ENCODE results near the gene CPEB1. TPM values are rescaled to one million over a fixed set of nuclear protein-coding genes. Genes with fewer than 3 reads are reported as not detected.

The CPEB1 gene
- total and polyA plus RNA-seq, 4 donors, result 0.42 to 4.0 (median 2.3) TPM

- Histone ChIP-seq H3K4me1 (ENCODE audit: control insufficient read depth in 5 of 5, insufficient read depth in 5 of 5, low read length in 5 of 5) (no peaks in the 10 kb centered on the region), H3K9ac (ENCODE audit: insufficient read depth in 1 of 2, low read length in 2 of 2) (no peak overlapping the region), H3K27ac (ENCODE audit: low read depth in 1 of 2, low read length in 1 of 2) (no peak overlapping the region), H3K4me3 (no peak overlapping the region), H3K36me3 (ENCODE audit: control insufficient read depth in 4 of 4, insufficient read depth in 4 of 4, low read length in 4 of 4) (no peaks in the 10 kb centered on the region), H3K27me3 (ENCODE audit: control insufficient read depth in 3 of 3, insufficient read depth in 3 of 3, low read length in 2 of 3) (peaks cover 7 to 82% (median 54%) of the 10 kb centered on the region in 3 donors), H3K9me3 (ENCODE audit: control insufficient read depth in 4 of 4, insufficient read depth in 3 of 4, low read length in 3 of 4) (no peaks in the 10 kb centered on the region)
- TF ChIP-seq CTCF (IDR thresholded peaks at IDR 0.05; ENCODE audit: control extremely low read depth, extremely low read depth), result no peak
- no peak for DNase-seq
- no peak for ATAC-seq (ENCODE audit: insufficient read depth, low FRiP score)
- 48 to 49% methylated on average over 2 of the region's 2 CpGs for WGBS, 2 donors
These were observed 5.9 kb downstream of the CPEB1 start for GRCh38 chr15:82641129-82641798.

GRCh38 chr15:82640672-82641071 is 6.5 kb downstream of the CPEB1 start:
- Histone ChIP-seq H3K4me3 (no peak overlapping the region), H3K27ac (ENCODE audit: low read depth in 1 of 2, low read length in 1 of 2) (no peak overlapping the region), H3K36me3 (ENCODE audit: control insufficient read depth in 4 of 4, insufficient read depth in 4 of 4, low read length in 4 of 4) (no peaks in the 10 kb centered on the region), H3K27me3 (ENCODE audit: control insufficient read depth in 3 of 3, insufficient read depth in 3 of 3, low read length in 2 of 3) (peaks cover 7 to 76% (median 51%) of the 10 kb centered on the region in 3 donors), H3K4me1 (ENCODE audit: control insufficient read depth in 5 of 5, insufficient read depth in 5 of 5, low read length in 5 of 5) (no peaks in the 10 kb centered on the region), H3K9me3 (ENCODE audit: control insufficient read depth in 4 of 4, insufficient read depth in 3 of 4, low read length in 3 of 4) (no peaks in the 10 kb centered on the region), H3K9ac (ENCODE audit: insufficient read depth in 1 of 2, low read length in 2 of 2) (no peak overlapping the region)
- WGBS, 2 donors, result 50 to 56% methylated on average over 3 of the region's 3 CpGs
- no peak for ATAC-seq (ENCODE audit: insufficient read depth, low FRiP score)
- DNase-seq, result no peak
- TF ChIP-seq CTCF (IDR thresholded peaks at IDR 0.05; ENCODE audit: control extremely low read depth, extremely low read depth), result no peak

GRCh38 chr15:82635798-82636197 is 11.4 kb downstream of the CPEB1 start:
- ATAC-seq (ENCODE audit: insufficient read depth, low FRiP score), result no peak
- Histone ChIP-seq H3K27ac (ENCODE audit: low read depth in 1 of 2, low read length in 1 of 2) (no peak overlapping the region), H3K36me3 (ENCODE audit: control insufficient read depth in 4 of 4, insufficient read depth in 4 of 4, low read length in 4 of 4) (no peaks in the 10 kb centered on the region), H3K27me3 (ENCODE audit: control insufficient read depth in 3 of 3, insufficient read depth in 3 of 3, low read length in 2 of 3) (peaks cover 0 to 41% (median 23%) of the 10 kb centered on the region in 3 donors), H3K9ac (ENCODE audit: insufficient read depth in 1 of 2, low read length in 2 of 2) (no peak overlapping the region), H3K4me1 (ENCODE audit: control insufficient read depth in 5 of 5, insufficient read depth in 5 of 5, low read length in 5 of 5) (no peaks in the 10 kb centered on the region), H3K9me3 (ENCODE audit: control insufficient read depth in 4 of 4, insufficient read depth in 3 of 4, low read length in 3 of 4) (no peaks in the 10 kb centered on the region), H3K4me3 (no peak overlapping the region)
- TF ChIP-seq CTCF (IDR thresholded peaks at IDR 0.05; ENCODE audit: control extremely low read depth, extremely low read depth), result no peak
- DNase-seq, result no peak
- 26 to 47% methylated on average over 2 of the region's 2 CpGs for WGBS, 2 donors

GRCh38 chr15:82630033-82630432 is 17.1 kb downstream of the CPEB1 start:
- 64 to 79% methylated on average over 4 of the region's 4 CpGs for WGBS, 2 donors
- Histone ChIP-seq H3K4me3 (no peak overlapping the region), H3K27ac (ENCODE audit: low read depth in 1 of 2, low read length in 1 of 2) (no peak overlapping the region), H3K27me3 (ENCODE audit: control insufficient read depth in 3 of 3, insufficient read depth in 3 of 3, low read length in 2 of 3) (peaks cover 0 to 15% (median 5%) of the 10 kb centered on the region in 3 donors), H3K9me3 (ENCODE audit: control insufficient read depth in 4 of 4, insufficient read depth in 3 of 4, low read length in 3 of 4) (no peaks in the 10 kb centered on the region), H3K36me3 (ENCODE audit: control insufficient read depth in 4 of 4, insufficient read depth in 4 of 4, low read length in 4 of 4) (no peaks in the 10 kb centered on the region), H3K9ac (ENCODE audit: insufficient read depth in 1 of 2, low read length in 2 of 2) (no peak overlapping the region), H3K4me1 (ENCODE audit: control insufficient read depth in 5 of 5, insufficient read depth in 5 of 5, low read length in 5 of 5) (no peaks in the 10 kb centered on the region)
- TF ChIP-seq CTCF (IDR thresholded peaks at IDR 0.05; ENCODE audit: control extremely low read depth, extremely low read depth), result no peak
- ATAC-seq (ENCODE audit: insufficient read depth, low FRiP score) (no peak), DNase-seq (no peak)
